Mucosa of rectum (tissue), 2 donors: ENCODE data around the gene TRAPPC11.
"Not testable (repeated sequence)": the region's sequence is repeated elsewhere in the genome, so short reads cannot be mapped to it uniquely, and the experiment has no call there.

Experiments
- H3K27ac ChIP-seq, 2 donors: one replicate each; pipeline ENCODE4 v1.7.0; 2013; ENCODE audit warnings: inconsistent platforms in 2 of 2, low read depth in 2 of 2, low read length in 2 of 2
- H3K27me3 ChIP-seq, 2 donors: one replicate each; pipeline ENCODE4 v1.7.0; 2013; ENCODE audit warnings: low read length in 2 of 2; ENCODE audit not compliant: control insufficient read depth in 2 of 2, insufficient read depth in 2 of 2
- H3K36me3 ChIP-seq, 2 donors: one replicate each; pipeline ENCODE4 v1.7.0; 2013; ENCODE audit warnings: low read length in 2 of 2; ENCODE audit not compliant: control insufficient read depth in 2 of 2, insufficient read depth in 2 of 2
- H3K4me1 ChIP-seq, 2 donors: one replicate each; pipeline ENCODE4 v1.7.0; 2013; ENCODE audit warnings: low read length in 2 of 2, mild to moderate bottlenecking in 1 of 2; ENCODE audit not compliant: control insufficient read depth in 2 of 2, insufficient read depth in 2 of 2
- H3K4me3 ChIP-seq, 2 donors: one replicate each; pipeline ENCODE4 v1.7.0; 2013; ENCODE audit warnings: low read length in 2 of 2
- H3K9ac ChIP-seq, 2 donors: one replicate each; pipeline ENCODE4 v1.7.0; 2013; ENCODE audit warnings: low read length in 2 of 2, low read depth in 1 of 2, mild to moderate bottlenecking in 1 of 2
- H3K9me3 ChIP-seq, 2 donors: one replicate each; pipeline ENCODE4 v1.7.0; 2013; ENCODE audit warnings: low read length in 2 of 2; ENCODE audit not compliant: control insufficient read depth in 2 of 2
- donor health status: healthy.
- donor health status: Normal muscosa, but diverticular disease.

Gene TRAPPC11

GRCh38 chr4:183702492-183702891 lies 43.4 kb downstream of the TRAPPC11 start:
- Histone ChIP-seq H3K36me3 (peaks cover 63 to 67% of the 10 kb centered on the region in 2 donors), H3K4me3 (no peak overlapping the region), H3K9ac (no peak overlapping the region), H3K9me3 (no peaks in the 10 kb centered on the region), H3K27ac (no peak overlapping the region), H3K4me1 (no peaks in the 10 kb centered on the region), H3K27me3 (no peaks in the 10 kb centered on the region)

GRCh38 chr4:183714626-183715025 lies 55.5 kb downstream of the TRAPPC11 start:
- H3K9ac ChIP-seq, result no peak overlapping the region
- H3K9me3 ChIP-seq, result no peaks in the 10 kb centered on the region
- peaks cover 26% of the 10 kb centered on the region in 2 donors for H3K36me3 ChIP-seq
- no peak overlapping the region for H3K4me3 ChIP-seq
- no peaks in the 10 kb centered on the region for H3K27me3 ChIP-seq
- no peak overlapping the region for H3K27ac ChIP-seq
- H3K4me1 ChIP-seq, result no peaks in the 10 kb centered on the region

GRCh38 chr4:183716302-183716701 lies 57.2 kb downstream of the TRAPPC11 start:
- no peak overlapping the region for H3K4me3 ChIP-seq
- no peak overlapping the region for H3K27ac ChIP-seq
- H3K4me1 ChIP-seq, result no peaks in the 10 kb centered on the region
- H3K27me3 ChIP-seq, result no peaks in the 10 kb centered on the region
- no peaks in the 10 kb centered on the region for H3K9me3 ChIP-seq
- no peak overlapping the region for H3K9ac ChIP-seq
- H3K36me3 ChIP-seq, result peaks cover 20 to 23% of the 10 kb centered on the region in 2 donors

- H3K9me3 ChIP-seq, result no peaks in the 10 kb centered on the region
- peaks cover 3 to 6% of the 10 kb centered on the region in 2 donors for H3K36me3 ChIP-seq
- H3K27ac ChIP-seq, result no peak overlapping the region
- peaks cover 4 to 6% of the 10 kb centered on the region in 2 donors for H3K4me1 ChIP-seq
- no peak overlapping the region for H3K9ac ChIP-seq
- H3K4me3 ChIP-seq, result no peak overlapping the region
- no peaks in the 10 kb centered on the region for H3K27me3 ChIP-seq
Observed at GRCh38 chr4:183718876-183719275, 59.8 kb downstream of the TRAPPC11 start.

GRCh38 chr4:183721207-183722081 lies 62.4 kb downstream of the TRAPPC11 start:
- Histone ChIP-seq H3K36me3 (no peaks in the 10 kb centered on the region), H3K27ac (peak overlapping the region in 1 of 2 donors; percentile 48), H3K9me3 (no peaks in the 10 kb centered on the region), H3K4me3 (peak overlapping the region; percentile 33 to 63), H3K4me1 (peaks cover 4 to 6% of the 10 kb centered on the region in 2 donors), H3K27me3 (no peaks in the 10 kb centered on the region), H3K9ac (peak overlapping the region in 1 of 2 donors; percentile 58)

GRCh38 chr4:183722731-183723560 lies 63.9 kb downstream of the TRAPPC11 start:
- H3K27ac ChIP-seq, result peak overlapping the region in 1 of 2 donors; percentile 43
- H3K36me3 ChIP-seq, result no peaks in the 10 kb centered on the region
- H3K9me3 ChIP-seq, result no peaks in the 10 kb centered on the region
- no peaks in the 10 kb centered on the region for H3K27me3 ChIP-seq
- peak overlapping the region; percentile 57 to 63 for H3K4me3 ChIP-seq
- H3K4me1 ChIP-seq, result peaks cover 4 to 6% of the 10 kb centered on the region in 2 donors
- H3K9ac ChIP-seq, result peak overlapping the region; percentile 24 to 49

- no peaks in the 10 kb centered on the region for H3K27me3 ChIP-seq
- peak overlapping the region in 1 of 2 donors; percentile 43 for H3K27ac ChIP-seq
- no peaks in the 10 kb centered on the region for H3K36me3 ChIP-seq
- H3K9ac ChIP-seq, result no peak overlapping the region
- peak overlapping the region in 1 of 2 donors; percentile 63 for H3K4me3 ChIP-seq
- H3K4me1 ChIP-seq, result peaks cover 4 to 6% of the 10 kb centered on the region in 2 donors
- no peaks in the 10 kb centered on the region for H3K9me3 ChIP-seq
Observed at GRCh38 chr4:183723561-183724228, 64.6 kb downstream of the TRAPPC11 start.

GRCh38 chr4:183725585-183725984 lies 66.5 kb downstream of the TRAPPC11 start:
- H3K27ac ChIP-seq, H3K9ac ChIP-seq, H3K27me3 ChIP-seq, H3K4me3 ChIP-seq, H3K4me1 ChIP-seq, H3K9me3 ChIP-seq, H3K36me3 ChIP-seq: not testable (repeated sequence)

- H3K27me3 ChIP-seq, result no peaks in the 10 kb centered on the region
- no peaks in the 10 kb centered on the region for H3K36me3 ChIP-seq
- H3K9me3 ChIP-seq, result no peaks in the 10 kb centered on the region
- H3K9ac ChIP-seq, result no peak overlapping the region
- no peak overlapping the region for H3K4me3 ChIP-seq
- peaks cover 4% of the 10 kb centered on the region in 2 donors for H3K4me1 ChIP-seq
- no peak overlapping the region for H3K27ac ChIP-seq
Observed at GRCh38 chr4:183727482-183727881, 68.4 kb downstream of the TRAPPC11 start.
